ENCODE measurements around the gene SEMA3E. TPM values are rescaled to one million over a fixed set of nuclear protein-coding genes. Genes with fewer than 3 reads are reported as not detected.

Gene SEMA3E
- polyA plus RNA-seq, 1 of the 3 experiments (the other 2 are of a cell fraction), result under 0.01 TPM

GRCh38 chr7:83487801-83488200 is 161.1 kb downstream of the SEMA3E start:
- WGBS (ENCODE audit: low lambda C conversion rate), result 96% methylated on average over 2 of the region's 2 CpGs
- Histone ChIP-seq H3K4me2 (no peak overlapping the region), H3K9me2 (no peaks in the 10 kb centered on the region), H3K4me3 (ENCODE audit: low read depth in 2 of 2, low read length in 1 of 2) (no peak overlapping the region), H3K9me3 (no peaks in the 10 kb centered on the region), H3F3A (replicated peaks; ENCODE audit: insufficient read depth) (no peaks in the 10 kb centered on the region), H3K4me1 (ENCODE audit: control insufficient read depth in 1 of 2, insufficient read depth in 2 of 2, low read depth in 1 of 2, low read length in 1 of 2) (no peaks in the 10 kb centered on the region), H3K36me3 (replicated peaks in 1 of 2; ENCODE audit: control insufficient read depth in 1 of 2, insufficient read depth in 2 of 2, low read length in 1 of 2) (no peaks in the 10 kb centered on the region), H2AFZ (ENCODE audit: low read depth) (no peak overlapping the region), H3K79me2 (ENCODE audit: insufficient read depth) (no peaks in the 10 kb centered on the region), H3K27me3 (ENCODE audit: insufficient read depth) (no peaks in the 10 kb centered on the region), H4K20me1 (ENCODE audit: insufficient read depth) (no peaks in the 10 kb centered on the region), H3K9ac (no peak overlapping the region), H3K27ac (ENCODE audit: low read depth in 2 of 2, low read length in 1 of 2) (no peak overlapping the region)
- POLR2A ChIA-PET, result no interaction called here
- CTCF ChIA-PET, result interaction anchor here (1.4 to 1.8 kb wide), 2 partner anchors 26 to 168 kb away, joined by 3 to 6 read pairs; no protein-coding TSS in a partner anchor
- TF ChIP-seq FOSL2 (IDR thresholded peaks at IDR 0.05; ENCODE audit: borderline replicate concordance, low read depth), result no peak
- TF ChIP-seq GATA2 (CRISPR knock-in tag; IDR thresholded peaks at IDR 0.05), result no peak
- TF ChIP-seq CHD2 (IDR thresholded peaks at IDR 0.05; ENCODE audit: low read length, partially characterized antibody), result no peak
- TF ChIP-seq EP300 (IDR thresholded peaks at IDR 0.05; ENCODE audit: borderline replicate concordance in 1 of 2, low read depth in 1 of 2, low read length in 1 of 2), result no peak
- TF ChIP-seq FOXM1 (IDR thresholded peaks at IDR 0.05; ENCODE audit: low read depth), result no peak
- TF ChIP-seq POLR2AphosphoS5 (IDR thresholded peaks at IDR 0.05; ENCODE audit: low read depth, low read length), result no peak
- no peak for TF ChIP-seq TAF1 (IDR thresholded peaks at IDR 0.05; ENCODE audit: borderline replicate concordance, low read depth, low read length)
- no peak for TF ChIP-seq RFX5 (IDR thresholded peaks at IDR 0.05; ENCODE audit: low read length)
- no peak for TF ChIP-seq JUND (IDR thresholded peaks at IDR 0.05)
- no peak for TF ChIP-seq MAX (IDR thresholded peaks at IDR 0.05; ENCODE audit: low read depth)
- no peak for TF ChIP-seq CTCF (IDR thresholded peaks at IDR 0.05)
- TF ChIP-seq ZBTB33 (IDR thresholded peaks at IDR 0.05; ENCODE audit: borderline replicate concordance, low read depth), result no peak
- no peak for TF ChIP-seq SIN3A (IDR thresholded peaks at IDR 0.05; ENCODE audit: borderline replicate concordance, low read depth, low read length)
- DNase-seq, result no peak

- Histone ChIP-seq H3K4me2 (no peak overlapping the region), H3K36me3 (replicated peaks in 1 of 2; ENCODE audit: control insufficient read depth in 1 of 2, insufficient read depth in 2 of 2, low read length in 1 of 2) (no peaks in the 10 kb centered on the region), H2AFZ (ENCODE audit: low read depth) (no peak overlapping the region), H3K27me3 (ENCODE audit: insufficient read depth) (no peaks in the 10 kb centered on the region), H4K20me1 (ENCODE audit: insufficient read depth) (no peaks in the 10 kb centered on the region), H3F3A (replicated peaks; ENCODE audit: insufficient read depth) (no peaks in the 10 kb centered on the region), H3K4me3 (ENCODE audit: low read depth in 2 of 2, low read length in 1 of 2) (no peak overlapping the region), H3K27ac (ENCODE audit: low read depth in 2 of 2, low read length in 1 of 2) (no peak overlapping the region), H3K9me2 (no peaks in the 10 kb centered on the region), H3K9ac (no peak overlapping the region), H3K9me3 (no peaks in the 10 kb centered on the region), H3K79me2 (ENCODE audit: insufficient read depth) (no peaks in the 10 kb centered on the region), H3K4me1 (ENCODE audit: control insufficient read depth in 1 of 2, insufficient read depth in 2 of 2, low read depth in 1 of 2, low read length in 1 of 2) (no peaks in the 10 kb centered on the region)
- DNase-seq, result no peak
- CTCF ChIA-PET, result interaction anchor here (0.6 to 1.8 kb wide), 5 partner anchors 11 to 169 kb away, joined by 3 to 6 read pairs (median 4); no protein-coding TSS in a partner anchor
- WGBS (ENCODE audit: low lambda C conversion rate), result 41% methylated on average over 2 of the region's 2 CpGs
- TF ChIP-seq IRF3 (IDR thresholded peaks at IDR 0.05; ENCODE audit: low read depth, low read length) (no peak), REST (IDR thresholded peaks at IDR 0.05; ENCODE audit: low read depth, low read length) (no peak), TAF1 (IDR thresholded peaks at IDR 0.05; ENCODE audit: borderline replicate concordance, low read depth, low read length) (no peak), SIN3A (IDR thresholded peaks at IDR 0.05; ENCODE audit: borderline replicate concordance, low read depth, low read length) (no peak)
- POLR2A ChIA-PET, result no interaction called here
These were observed 162.0 kb downstream of the SEMA3E start for GRCh38 chr7:83486957-83487356.

Measured in SK-N-SH (cell line).